GM18499 (cell line): ENCODE data around the gene SEMA5B.

ENCODE experiments used
- ATAC-seq: cut with Tn5 transposase; IDR thresholded peaks from one replicate; pipeline ENCODE4 v1.9.1; 2021; ENCODE audit warnings: moderate number of reproducible peaks; ENCODE audit not compliant: insufficient read depth, unreplicated experiment

The SEMA5B gene

DNA sequence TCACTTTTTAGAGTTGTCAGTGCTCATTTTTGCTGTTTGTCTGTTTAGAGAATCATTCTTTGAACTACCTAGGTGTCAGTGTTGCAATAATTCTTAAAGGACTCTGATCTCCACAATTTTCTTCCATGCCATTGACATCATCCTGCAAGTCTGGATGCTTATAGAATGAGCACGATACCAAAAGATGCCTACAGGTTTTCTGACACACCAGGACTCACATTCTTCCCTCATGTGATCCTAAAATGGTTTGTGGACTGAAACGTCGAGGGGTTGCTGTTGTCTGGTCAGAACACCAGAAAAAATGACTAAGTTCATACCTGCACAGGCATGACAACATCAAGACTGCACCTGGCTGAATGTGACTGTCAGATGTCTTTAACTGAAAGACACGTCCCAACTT lies 95.9 kb downstream of the SEMA5B start:
- ATAC-seq = no peak

DNA sequence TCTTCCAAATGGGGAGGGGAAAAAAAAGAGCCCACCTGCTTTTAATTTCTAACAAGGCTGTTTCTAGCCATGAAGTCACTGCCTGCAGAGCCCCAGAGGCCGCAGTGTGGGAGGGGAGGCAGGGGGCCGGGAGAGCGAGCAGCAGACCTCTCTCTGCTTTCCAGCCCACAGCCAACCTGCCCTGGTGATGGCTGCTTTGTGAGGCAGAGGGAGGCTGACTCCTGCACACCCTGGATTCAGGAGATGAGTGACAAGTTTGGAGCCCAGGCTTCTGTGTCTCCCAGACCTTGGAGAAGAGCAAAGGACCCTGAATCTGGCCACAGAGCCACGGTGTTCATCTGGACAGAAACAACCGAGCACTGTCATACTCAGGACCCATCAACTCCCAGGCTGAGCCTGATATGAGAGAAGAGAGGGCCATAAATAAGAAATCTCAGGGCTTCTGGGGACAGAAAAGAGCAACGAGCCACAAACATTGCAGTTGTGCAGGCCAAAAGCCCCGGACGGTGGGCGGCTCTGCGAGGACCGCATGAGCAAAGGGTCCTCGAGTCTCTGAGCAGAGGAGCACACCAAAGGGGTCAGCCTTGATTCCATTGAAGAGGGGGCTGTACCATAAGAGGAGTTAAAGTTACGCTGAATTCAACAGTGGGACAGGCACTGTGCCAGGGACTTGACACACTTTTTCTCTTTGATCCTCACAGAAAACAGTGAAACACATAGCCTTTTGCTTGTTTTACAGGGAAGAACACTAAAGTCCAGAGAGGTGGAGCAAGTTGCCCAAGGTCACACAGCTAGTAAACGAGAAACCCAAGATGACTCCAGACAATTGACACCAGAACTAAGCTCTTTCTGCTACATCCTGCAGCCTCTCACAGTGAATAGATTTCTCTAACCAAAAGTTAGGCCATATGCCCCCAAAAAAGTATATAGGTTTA lies 97.2 kb downstream of the SEMA5B start:
- ATAC-seq = no peak

DNA sequence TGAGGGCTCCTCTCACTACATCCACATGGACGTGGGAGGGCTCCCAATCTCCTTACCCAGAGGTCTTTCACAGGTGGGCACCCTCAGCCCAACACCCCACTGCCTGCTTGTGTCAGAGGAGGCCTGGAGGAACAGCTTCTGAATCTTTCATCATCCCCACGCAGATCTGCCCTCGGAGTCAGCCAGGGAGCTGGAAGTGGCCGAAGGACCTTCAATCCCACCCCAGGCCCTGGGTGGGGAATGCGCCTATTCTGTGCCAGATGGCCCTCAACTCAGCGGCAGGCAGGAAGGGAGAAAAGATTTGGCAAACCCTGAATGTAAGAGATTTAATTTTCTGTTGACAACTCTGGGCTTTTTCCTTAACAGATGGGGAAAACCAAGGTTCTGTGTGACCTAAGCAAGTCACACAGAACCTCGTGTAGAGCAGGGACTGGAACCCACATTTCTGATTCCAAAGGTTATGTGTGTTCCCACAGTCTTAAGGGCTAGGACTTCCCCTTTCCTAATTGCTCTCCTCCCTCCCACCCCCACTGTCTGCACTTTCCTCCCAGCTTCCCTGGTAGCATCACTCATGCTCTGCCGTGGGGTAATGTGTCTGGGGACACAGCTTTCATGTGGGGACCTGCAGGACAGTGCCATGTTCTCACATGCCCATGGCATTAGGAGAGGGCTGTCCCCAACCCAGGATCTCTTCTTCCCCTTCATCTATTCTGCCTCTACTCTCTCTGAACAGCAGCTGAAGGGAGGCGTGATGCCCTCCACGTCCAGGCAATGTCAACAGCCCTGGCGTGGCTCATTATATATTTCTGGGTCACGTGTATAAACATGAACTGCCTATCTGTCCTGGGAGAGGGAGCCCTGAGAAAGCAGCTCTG lies 98.1 kb downstream of the SEMA5B start:
- no peak for ATAC-seq

DNA sequence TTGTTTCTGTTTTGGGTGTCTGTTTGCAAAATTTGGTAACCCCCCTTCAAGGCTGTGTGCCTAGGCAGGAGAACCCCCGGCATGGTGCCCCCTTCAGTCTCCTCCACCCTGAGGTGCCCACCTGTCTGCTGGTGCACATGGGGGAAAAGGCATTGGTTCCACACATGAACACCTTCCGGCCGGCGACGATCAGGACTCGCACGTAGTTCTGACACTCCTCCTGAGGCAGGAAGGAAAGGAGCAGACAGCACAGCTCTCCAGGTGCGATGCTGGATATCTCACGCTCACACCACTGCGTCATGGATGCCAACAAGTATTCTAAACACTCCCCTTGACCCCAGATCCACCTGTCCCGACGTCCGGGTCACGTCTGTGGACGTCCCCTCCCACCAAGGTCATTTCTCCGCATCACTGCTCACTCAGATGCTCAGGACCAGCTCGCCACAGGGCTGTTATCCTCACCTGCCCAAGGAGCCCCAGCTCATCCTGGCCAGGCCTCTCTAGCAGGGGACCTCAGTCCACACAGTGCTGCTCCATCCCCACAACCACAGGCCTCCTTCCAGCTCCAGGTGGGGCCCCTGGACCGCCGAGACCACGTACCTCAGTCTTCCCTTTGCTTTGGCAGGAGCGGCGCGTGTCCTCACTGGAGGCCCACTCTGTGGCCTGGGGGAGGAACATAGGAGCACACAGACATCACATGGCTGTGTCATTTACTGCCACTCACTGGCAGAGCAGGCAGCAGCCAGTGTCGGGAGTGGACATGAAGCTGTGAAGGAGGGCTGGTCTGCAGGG lies 99.0 kb downstream of the SEMA5B start:
- no peak for ATAC-seq

DNA sequence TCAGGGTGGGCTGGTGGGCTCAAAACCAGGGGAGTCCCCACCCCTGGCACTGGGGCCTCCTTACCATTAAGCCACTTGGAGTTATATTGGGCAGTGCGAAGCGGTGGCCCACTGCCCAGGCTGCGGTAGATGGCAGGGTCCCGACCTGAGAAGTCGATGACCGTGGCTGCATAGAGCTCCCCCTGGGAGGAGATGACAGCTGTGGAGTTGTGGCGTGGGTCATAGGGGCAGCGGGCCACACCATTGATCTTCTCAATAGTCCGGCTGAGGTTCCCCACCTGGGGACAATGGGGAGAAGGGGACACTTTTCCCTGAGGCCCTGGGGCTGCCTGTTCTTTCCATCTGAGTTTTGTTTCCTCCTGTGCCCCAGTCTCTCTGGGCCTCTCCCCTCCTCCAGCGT lies 99.8 kb downstream of the SEMA5B start:
- no peak for ATAC-seq

DNA sequence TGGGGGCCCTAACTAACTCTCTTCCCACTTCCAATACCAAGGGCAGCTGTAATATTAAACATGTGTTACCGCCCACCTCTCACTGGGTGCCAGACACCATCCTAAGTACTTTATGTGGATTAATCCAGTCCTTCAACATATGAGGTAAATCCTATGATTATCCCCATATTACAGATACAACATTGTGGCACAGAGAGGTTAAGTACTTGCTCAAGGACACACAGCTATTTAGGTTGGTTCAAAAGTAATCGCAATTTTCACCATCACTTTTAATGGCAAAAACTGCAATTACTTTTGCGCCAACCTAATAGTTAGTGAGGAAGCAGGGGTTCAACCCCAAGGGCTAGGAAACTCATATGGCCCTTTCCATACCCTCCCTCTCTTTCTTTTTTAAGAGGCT lies 100.8 kb downstream of the SEMA5B start:
- ATAC-seq = no peak

DNA sequence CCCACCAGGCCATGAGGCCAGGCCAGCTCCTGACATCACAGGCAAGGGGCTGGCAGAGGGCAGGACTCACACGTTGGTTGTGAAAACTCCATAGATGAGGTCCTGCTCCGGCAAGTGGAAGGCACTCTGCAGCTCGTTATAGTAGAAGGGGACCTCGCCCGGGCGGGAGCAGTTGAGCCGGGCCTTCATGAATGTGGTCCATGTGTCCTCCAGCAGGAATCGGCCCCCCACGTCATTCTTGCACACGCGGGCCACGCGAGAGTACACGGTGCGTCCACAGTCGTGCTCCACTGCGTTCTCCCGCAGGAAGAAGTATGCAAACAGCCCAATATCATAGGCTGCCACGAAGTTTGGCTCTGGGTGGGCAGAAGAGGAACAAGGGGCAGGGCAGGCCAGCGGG lies 101.2 kb downstream of the SEMA5B start:
- ATAC-seq = no peak

DNA sequence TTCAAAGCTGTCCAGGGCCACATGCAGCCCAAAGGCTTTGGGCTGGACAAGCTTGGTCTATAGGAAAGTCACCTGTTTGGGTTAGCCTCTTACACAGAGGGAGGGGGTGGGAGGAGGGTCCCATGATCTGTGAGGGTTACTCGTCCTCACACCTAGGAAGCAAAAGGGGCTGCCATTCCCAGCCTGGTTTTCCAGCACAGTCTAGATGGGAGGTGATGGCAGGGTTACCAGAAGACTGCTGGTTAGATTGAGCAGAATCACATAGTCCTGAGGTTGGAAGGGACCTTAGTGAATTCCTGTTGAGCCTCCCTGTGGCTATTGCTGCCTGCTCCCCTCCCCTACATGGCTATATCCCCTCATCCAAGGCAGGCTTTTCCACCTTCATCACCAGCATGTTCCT lies 101.8 kb downstream of the SEMA5B start:
- no peak for ATAC-seq

DNA sequence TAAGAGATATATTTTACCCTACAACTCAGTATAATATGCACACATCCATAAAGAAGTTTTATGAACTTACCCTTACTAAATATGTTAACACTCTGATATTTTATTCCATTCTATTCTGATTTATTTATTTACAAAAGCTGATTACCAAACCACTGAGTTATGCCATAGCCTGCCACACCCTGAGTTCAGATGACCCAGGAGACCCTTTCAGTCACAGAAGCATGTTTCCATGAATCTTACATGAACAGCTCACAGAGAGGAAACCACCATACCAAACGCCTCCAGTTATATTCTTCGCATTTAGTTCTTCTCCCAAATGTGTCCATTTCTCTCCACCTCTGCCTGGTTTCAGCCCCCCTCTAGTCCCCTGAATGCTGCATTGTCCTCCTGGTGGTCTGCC lies 103.5 kb downstream of the SEMA5B start:
- no peak for ATAC-seq

DNA sequence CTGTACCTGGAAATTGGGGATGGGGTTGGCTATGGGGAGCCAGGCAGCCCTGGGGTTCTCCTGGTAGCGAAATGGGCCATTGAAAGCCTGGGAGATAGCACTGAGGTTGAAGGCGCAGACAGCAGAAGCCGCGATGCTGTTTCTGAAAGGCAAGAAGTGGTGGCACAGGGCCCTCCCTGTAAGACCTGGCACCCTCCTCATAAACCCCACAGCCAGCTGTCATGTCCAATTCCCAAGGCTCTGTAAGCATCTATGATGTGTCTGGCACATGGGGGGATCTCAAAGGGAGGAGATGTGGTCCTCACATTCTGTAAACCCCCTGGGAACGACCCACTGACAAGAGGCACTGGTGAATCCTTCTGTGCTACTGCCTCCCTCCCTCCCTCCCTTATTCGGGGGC lies 104.0 kb downstream of the SEMA5B start:
- ATAC-seq = no peak

DNA sequence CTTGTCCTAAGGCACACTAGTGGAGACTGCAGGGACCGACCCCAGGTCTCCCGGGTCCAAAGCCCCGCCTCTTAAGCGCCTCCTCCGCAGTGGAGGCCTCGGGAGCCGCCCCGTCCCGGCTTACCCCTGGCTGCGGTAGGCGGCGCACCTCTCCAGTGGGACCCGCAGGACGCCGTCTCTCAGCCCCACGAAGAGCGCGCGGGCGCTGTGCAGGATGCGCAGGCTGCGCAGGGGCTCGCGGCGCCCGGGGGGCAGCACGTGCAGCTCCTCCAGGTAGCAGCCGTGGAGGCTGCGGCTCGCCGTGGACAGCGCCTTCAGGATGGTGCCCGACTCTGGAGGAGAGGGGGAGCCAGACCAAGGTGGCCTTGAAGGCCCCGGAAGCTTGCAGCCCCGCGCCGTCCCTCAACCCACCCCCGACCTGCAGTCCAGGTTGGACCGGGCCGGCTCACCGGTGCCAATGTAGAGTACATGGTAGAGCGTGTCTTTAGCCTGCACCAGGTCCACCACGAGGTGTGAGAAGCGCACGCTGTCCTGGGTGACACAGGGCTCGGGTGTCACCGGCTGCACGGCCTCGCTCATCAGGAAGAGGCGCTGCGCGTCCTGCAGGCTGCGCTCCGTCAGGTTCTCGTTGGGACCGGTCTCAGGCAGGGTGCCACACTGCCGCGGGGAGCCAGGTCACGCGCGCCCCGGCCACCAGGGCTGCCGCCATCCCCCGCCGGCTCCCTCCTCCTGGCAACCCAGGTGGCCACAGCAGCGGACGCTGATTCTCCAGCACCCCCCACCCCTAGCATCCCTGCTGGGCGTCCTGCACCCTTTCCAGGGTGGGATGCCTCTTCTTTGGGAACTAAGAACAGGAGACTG lies 105.5 kb downstream of the SEMA5B start:
- ATAC-seq = no peak

DNA sequence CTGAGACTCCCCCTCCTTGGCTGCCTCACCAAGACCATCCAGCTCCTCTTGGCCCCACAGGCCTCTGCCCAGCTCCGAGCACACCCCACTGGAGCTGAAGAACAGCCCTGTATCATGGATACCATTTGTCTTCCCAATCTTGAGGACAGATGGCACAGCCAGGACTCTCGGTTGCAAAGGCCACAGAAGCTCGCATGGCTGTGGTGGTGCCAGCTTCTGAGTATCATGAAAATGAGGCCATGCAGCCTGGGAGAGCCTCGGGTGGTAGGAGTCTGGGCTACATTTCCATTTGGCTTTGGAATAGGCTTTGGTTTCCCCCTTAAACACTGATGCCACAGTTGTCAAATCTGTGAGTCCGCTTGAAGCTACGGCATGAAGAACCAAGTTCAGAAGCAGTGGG lies 106.6 kb downstream of the SEMA5B start:
- ATAC-seq = no peak

DNA sequence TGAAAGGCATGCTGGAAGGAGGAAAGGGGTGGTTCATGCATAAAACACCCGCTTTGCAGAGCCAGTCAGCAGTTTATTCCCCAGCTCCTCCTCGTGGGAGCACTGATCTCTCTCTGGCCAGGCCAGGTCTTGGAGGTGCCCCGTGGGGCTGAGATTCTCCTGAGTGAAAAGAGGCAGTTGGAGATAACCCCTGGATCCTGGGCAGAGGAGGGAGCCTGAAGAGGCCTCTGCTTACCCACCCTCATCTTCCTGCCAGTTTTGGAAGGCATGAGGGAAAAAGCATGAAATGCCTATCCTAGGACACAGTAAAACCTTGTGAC lies 108.3 kb downstream of the SEMA5B start:
- ATAC-seq = no peak

DNA sequence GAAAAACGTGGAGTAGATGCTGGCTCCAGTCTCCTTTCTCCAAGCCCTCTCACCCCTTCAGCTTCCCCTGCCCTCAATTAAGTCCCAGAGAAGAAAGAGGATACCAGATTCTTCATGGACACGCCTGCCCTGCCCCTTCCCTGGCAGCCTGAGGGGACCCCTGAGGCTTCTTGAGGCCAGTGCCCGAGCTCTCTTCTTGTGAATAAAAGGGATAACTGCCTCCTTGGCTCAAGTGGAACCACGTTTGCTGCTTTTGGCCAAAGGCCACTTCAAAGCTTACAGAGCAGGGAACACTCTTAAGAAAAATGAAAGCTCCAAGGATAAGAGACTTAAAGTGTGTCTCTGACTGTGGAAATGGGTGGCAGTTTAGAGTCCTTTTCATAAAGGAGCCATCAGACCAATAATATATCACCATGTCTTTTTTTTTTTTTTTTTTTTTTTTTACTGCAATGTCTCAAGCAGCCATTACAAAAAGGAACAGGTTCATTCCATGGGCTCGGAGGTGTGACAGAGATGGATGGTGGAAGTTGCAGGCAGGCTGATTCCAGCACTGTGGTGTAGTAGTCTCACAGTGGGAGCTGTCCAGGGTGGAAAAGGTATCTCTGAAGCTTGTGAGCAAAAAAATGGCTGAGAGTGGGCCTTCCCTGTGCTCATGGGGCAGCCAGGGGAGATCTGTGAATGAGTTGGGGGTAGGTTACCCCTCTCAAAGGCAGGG lies 108.8 kb downstream of the SEMA5B start:
- ATAC-seq = no peak

DNA sequence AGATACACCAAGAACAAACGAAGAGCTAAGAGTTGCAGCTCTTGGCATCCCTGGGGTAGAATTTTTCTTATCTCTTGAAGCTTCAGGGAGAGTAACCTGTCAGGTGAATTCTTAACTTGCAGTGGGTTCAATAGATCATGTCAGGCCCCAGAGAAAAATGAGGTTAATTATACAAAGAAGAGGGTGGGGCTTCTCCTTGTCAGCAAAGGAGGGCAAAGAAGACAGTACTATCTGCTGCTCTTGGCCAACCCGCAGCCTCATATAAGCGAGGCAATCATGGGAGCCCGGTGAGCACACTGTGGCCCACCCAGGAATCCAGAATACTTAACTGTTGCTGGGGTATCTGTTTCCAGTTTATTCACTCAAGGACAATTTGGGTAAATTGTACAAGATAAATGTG lies 110.2 kb downstream of the SEMA5B start:
- ATAC-seq = no peak

DNA sequence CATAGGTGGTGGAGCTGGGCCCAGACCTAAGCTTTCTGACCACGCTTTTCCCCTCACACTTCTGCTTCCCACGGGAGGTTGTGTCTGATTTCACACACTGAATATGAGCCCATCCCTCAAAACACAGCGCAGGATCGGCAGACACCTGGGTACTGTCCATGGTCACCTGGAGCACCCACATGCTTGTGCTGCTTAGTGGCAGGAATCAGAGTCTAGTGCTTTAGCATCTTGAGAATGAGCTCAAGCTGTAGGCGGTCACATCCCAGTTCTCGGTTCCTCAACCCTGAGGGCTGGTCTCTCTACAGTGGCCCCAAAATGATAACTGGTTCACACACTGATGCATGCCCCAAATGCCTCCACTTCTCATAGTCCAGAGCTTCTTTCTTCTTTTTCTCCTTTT lies 111.0 kb downstream of the SEMA5B start:
- no peak for ATAC-seq

DNA sequence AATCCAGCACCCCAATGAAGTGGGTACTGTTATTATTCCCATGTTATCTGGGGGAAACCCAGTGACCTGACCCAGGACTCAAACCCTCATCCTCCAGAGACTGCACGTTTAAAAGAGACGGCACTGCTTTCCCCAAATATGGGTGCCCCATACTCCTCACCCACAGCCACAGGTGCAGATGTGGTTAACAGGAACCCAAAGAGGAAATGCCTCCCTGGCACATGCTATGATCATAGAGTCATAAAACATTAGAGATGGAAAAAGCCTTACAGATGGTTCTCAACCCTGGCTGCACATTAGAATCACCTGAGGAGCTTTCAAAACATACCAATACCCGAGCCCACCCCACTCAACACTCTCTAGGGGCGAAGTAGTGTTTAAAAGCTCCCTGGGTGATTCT lies 111.5 kb downstream of the SEMA5B start:
- ATAC-seq = no peak

DNA sequence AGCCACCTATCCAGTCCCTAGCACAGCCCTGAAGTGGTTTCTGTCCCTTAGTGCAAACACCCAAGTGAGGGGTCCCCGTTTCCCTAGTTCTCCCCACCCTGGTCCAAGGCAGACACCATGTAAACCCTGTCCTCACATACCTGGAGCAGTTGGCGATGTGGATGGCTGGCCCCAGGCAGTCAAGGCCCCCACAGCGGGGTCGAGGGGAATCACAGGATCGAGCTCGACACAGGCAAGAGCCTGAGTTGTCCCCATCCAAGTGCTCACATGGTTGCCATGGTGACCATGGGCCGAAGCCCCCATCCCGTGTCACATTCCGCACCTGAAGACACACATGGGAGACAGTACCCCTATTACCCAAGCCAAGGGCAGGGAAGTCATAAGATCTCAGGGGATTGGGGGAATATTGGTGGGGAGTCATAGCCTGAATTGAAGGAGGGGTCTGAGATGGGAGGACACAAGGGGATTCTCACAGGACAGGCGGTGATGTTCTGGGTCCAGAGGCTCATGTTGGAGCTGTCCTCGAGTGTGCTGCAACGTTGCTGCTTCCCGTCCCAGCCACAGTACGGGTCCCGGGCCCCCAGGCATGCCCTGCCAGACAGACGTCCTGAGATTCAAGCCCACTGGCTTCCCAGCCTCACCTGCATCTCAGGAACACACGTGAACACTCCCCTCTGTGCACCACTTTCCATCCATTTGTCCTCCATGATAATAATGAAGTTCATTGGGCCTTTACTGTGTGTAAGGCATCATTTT lies 112.1 kb downstream of the SEMA5B start:
- ATAC-seq = no peak
